ENCODE measurements around the gene ANGPTL2. TPM values are rescaled to one million over a fixed set of nuclear protein-coding genes. Genes with fewer than 3 reads are reported as not detected.

Gene ANGPTL2
- total and polyA plus RNA-seq, 4 donors: 13.4 to 51.2 (median 40.7) TPM

- ATAC-seq (ENCODE audit: low FRiP score) (no peak), DNase-seq (peak in 1 of 2 donors; percentile 34)
- intact Hi-C loops (cut with DNase I): loop anchor here in 1 of 2 donors (5.0 kb wide), 1 partner anchor 42 kb away; no protein-coding TSS in a partner anchor
- Histone ChIP-seq H3K4me3 (ENCODE audit: low read length in 2 of 2) (no peak overlapping the region), H3K27ac (ENCODE audit: low read depth in 1 of 2, low read length in 2 of 2) (no peak overlapping the region), H3K4me1 (ENCODE audit: control insufficient read depth in 1 of 2, insufficient read depth in 2 of 2, low read length in 2 of 2) (peaks cover 0 to under 1% of the 10 kb centered on the region in 2 donors), H3K9me3 (ENCODE audit: control insufficient read depth, low read length) (no peaks in the 10 kb centered on the region), H3K36me3 (ENCODE audit: control insufficient read depth in 1 of 2, insufficient read depth in 2 of 2, low read length in 1 of 2) (no peaks in the 10 kb centered on the region), H3K27me3 (ENCODE audit: control insufficient read depth in 1 of 2, insufficient read depth in 2 of 2, low read length in 1 of 2) (no peaks in the 10 kb centered on the region)
- 96 to 97% methylated on average over 6 of the region's 6 CpGs for WGBS, 2 donors
These were observed 17.7 kb upstream of the ANGPTL2 start for GRCh38 chr9:127140181-127140580.

- Histone ChIP-seq H3K27me3 (ENCODE audit: control insufficient read depth in 1 of 2, insufficient read depth in 2 of 2, low read length in 1 of 2) (no peaks in the 10 kb centered on the region), H3K4me3 (ENCODE audit: low read length in 2 of 2) (no peak overlapping the region), H3K9me3 (ENCODE audit: control insufficient read depth, low read length) (no peaks in the 10 kb centered on the region), H3K36me3 (ENCODE audit: control insufficient read depth in 1 of 2, insufficient read depth in 2 of 2, low read length in 1 of 2) (no peaks in the 10 kb centered on the region), H3K27ac (ENCODE audit: low read depth in 1 of 2, low read length in 2 of 2) (no peak overlapping the region), H3K4me1 (ENCODE audit: control insufficient read depth in 1 of 2, insufficient read depth in 2 of 2, low read length in 2 of 2) (peaks cover 0 to 4% of the 10 kb centered on the region in 2 donors)
- 91% methylated on average over 6 of the region's 6 CpGs for WGBS, 2 donors
- ATAC-seq (ENCODE audit: low FRiP score) (no peak), DNase-seq (no peak)
- intact Hi-C loops (cut with DNase I): loop anchor here in 1 of 2 donors (5.0 kb wide), 1 partner anchor 43 kb away; no protein-coding TSS in a partner anchor
These were observed 17.3 kb upstream of the ANGPTL2 start for GRCh38 chr9:127139775-127140174.

GRCh38 chr9:127139071-127139731, 16.8 kb upstream of the ANGPTL2 start:
- H3K27me3 ChIP-seq (ENCODE audit: control insufficient read depth in 1 of 2, insufficient read depth in 2 of 2, low read length in 1 of 2): no peaks in the 10 kb centered on the region
- DNase-seq (peak in 1 of 2 donors; percentile 37), ATAC-seq (ENCODE audit: low FRiP score) (no peak)
- H3K9me3 ChIP-seq (ENCODE audit: control insufficient read depth, low read length): no peaks in the 10 kb centered on the region
- intact Hi-C loops (cut with DNase I): no loop called here
- no peak overlapping the region for H3K27ac ChIP-seq (ENCODE audit: low read depth in 1 of 2, low read length in 2 of 2)
- H3K36me3 ChIP-seq (ENCODE audit: control insufficient read depth in 1 of 2, insufficient read depth in 2 of 2, low read length in 1 of 2): no peaks in the 10 kb centered on the region
- 96 to 98% methylated on average over 8 of the region's 8 CpGs for WGBS, 2 donors
- no peak overlapping the region for H3K4me3 ChIP-seq (ENCODE audit: low read length in 2 of 2)
- peaks cover 0 to 4% of the 10 kb centered on the region in 2 donors for H3K4me1 ChIP-seq (ENCODE audit: control insufficient read depth in 1 of 2, insufficient read depth in 2 of 2, low read length in 2 of 2)

- H3K4me1 ChIP-seq (ENCODE audit: control insufficient read depth in 1 of 2, insufficient read depth in 2 of 2, low read length in 2 of 2): peaks cover 0 to 4% of the 10 kb centered on the region in 2 donors
- WGBS, 2 donors: 94 to 97% methylated on average over 4 of the region's 4 CpGs
- ATAC-seq (ENCODE audit: low FRiP score): no peak
- no peaks in the 10 kb centered on the region for H3K9me3 ChIP-seq (ENCODE audit: control insufficient read depth, low read length)
- no peaks in the 10 kb centered on the region for H3K27me3 ChIP-seq (ENCODE audit: control insufficient read depth in 1 of 2, insufficient read depth in 2 of 2, low read length in 1 of 2)
- H3K4me3 ChIP-seq (ENCODE audit: low read length in 2 of 2): no peak overlapping the region
- no peak overlapping the region for H3K27ac ChIP-seq (ENCODE audit: low read depth in 1 of 2, low read length in 2 of 2)
- intact Hi-C loops (cut with DNase I): no loop called here
- DNase-seq: no peak
- H3K36me3 ChIP-seq (ENCODE audit: control insufficient read depth in 1 of 2, insufficient read depth in 2 of 2, low read length in 1 of 2): no peaks in the 10 kb centered on the region
These were observed 16.0 kb upstream of the ANGPTL2 start for GRCh38 chr9:127138444-127138843.

GRCh38 chr9:127137640-127138360, 15.4 kb upstream of the ANGPTL2 start:
- Histone ChIP-seq H3K4me1 (ENCODE audit: control insufficient read depth in 1 of 2, insufficient read depth in 2 of 2, low read length in 2 of 2) (peaks cover 0 to 6% of the 10 kb centered on the region in 2 donors), H3K9me3 (ENCODE audit: control insufficient read depth, low read length) (no peaks in the 10 kb centered on the region), H3K27ac (ENCODE audit: low read depth in 1 of 2, low read length in 2 of 2) (no peak overlapping the region), H3K27me3 (ENCODE audit: control insufficient read depth in 1 of 2, insufficient read depth in 2 of 2, low read length in 1 of 2) (no peaks in the 10 kb centered on the region), H3K36me3 (ENCODE audit: control insufficient read depth in 1 of 2, insufficient read depth in 2 of 2, low read length in 1 of 2) (no peaks in the 10 kb centered on the region), H3K4me3 (ENCODE audit: low read length in 2 of 2) (no peak overlapping the region)
- DNase-seq (peak in 1 of 2 donors; percentile 39), ATAC-seq (ENCODE audit: low FRiP score) (no peak)
- intact Hi-C loops (cut with DNase I): no loop called here
- 95% methylated on average over 11 of the region's 11 CpGs for whole genome bisulfite sequencing, 2 donors

- WGBS, 2 donors: 95 to 97% methylated on average over 5 of the region's 5 CpGs
- H3K27me3 ChIP-seq (ENCODE audit: control insufficient read depth in 1 of 2, insufficient read depth in 2 of 2, low read length in 1 of 2): no peaks in the 10 kb centered on the region
- intact Hi-C loops (cut with DNase I): no loop called here
- no peak overlapping the region for H3K27ac ChIP-seq (ENCODE audit: low read depth in 1 of 2, low read length in 2 of 2)
- no peaks in the 10 kb centered on the region for H3K36me3 ChIP-seq (ENCODE audit: control insufficient read depth in 1 of 2, insufficient read depth in 2 of 2, low read length in 1 of 2)
- no peak overlapping the region for H3K4me3 ChIP-seq (ENCODE audit: low read length in 2 of 2)
- peaks cover 0 to 6% of the 10 kb centered on the region in 2 donors for H3K4me1 ChIP-seq (ENCODE audit: control insufficient read depth in 1 of 2, insufficient read depth in 2 of 2, low read length in 2 of 2)
- DNase-seq: no peak
- ATAC-seq (ENCODE audit: low FRiP score): no peak
- no peaks in the 10 kb centered on the region for H3K9me3 ChIP-seq (ENCODE audit: control insufficient read depth, low read length)
These were observed 14.6 kb upstream of the ANGPTL2 start for GRCh38 chr9:127136880-127137639.

GRCh38 chr9:127136081-127136879, 13.8 kb upstream of the ANGPTL2 start:
- WGBS, 2 donors: 30 to 35% methylated on average over 8 of the region's 8 CpGs
- DNase-seq: peak in 1 of 2 donors; percentile 69
- ATAC-seq (ENCODE audit: low FRiP score): no peak
- intact Hi-C loops (cut with DNase I): no loop called here
- no peak overlapping the region for H3K4me3 ChIP-seq (ENCODE audit: low read length in 2 of 2)
- no peaks in the 10 kb centered on the region for H3K36me3 ChIP-seq (ENCODE audit: control insufficient read depth in 1 of 2, insufficient read depth in 2 of 2, low read length in 1 of 2)
- no peaks in the 10 kb centered on the region for H3K27me3 ChIP-seq (ENCODE audit: control insufficient read depth in 1 of 2, insufficient read depth in 2 of 2, low read length in 1 of 2)
- peak overlapping the region in 1 of 2 donors; percentile 49 for H3K27ac ChIP-seq (ENCODE audit: low read depth in 1 of 2, low read length in 2 of 2)
- peaks cover 0 to 6% of the 10 kb centered on the region in 2 donors for H3K4me1 ChIP-seq (ENCODE audit: control insufficient read depth in 1 of 2, insufficient read depth in 2 of 2, low read length in 2 of 2)
- no peaks in the 10 kb centered on the region for H3K9me3 ChIP-seq (ENCODE audit: control insufficient read depth, low read length)
